ENCODE results near the gene FBXL17.

Gene FBXL17

GRCh38 chr5:108113950-108114349 is 267.9 kb downstream of the FBXL17 start:
- TF ChIP-seq ZFX (IDR thresholded peaks at IDR 0.05; ENCODE audit: borderline replicate concordance) = no peak
- TF ChIP-seq CTCF (IDR thresholded peaks at IDR 0.05) = no peak
- H3K27ac ChIP-seq = no peak overlapping the region

GRCh38 chr5:108111736-108112135 is 270.2 kb downstream of the FBXL17 start:
- no peak overlapping the region for H3K27ac ChIP-seq

GRCh38 chr5:108109059-108109458 is 272.8 kb downstream of the FBXL17 start:
- TF ChIP-seq CTCF (IDR thresholded peaks at IDR 0.05) = no peak
- TF ChIP-seq ZFX (IDR thresholded peaks at IDR 0.05; ENCODE audit: borderline replicate concordance) = no peak
- H3K27ac ChIP-seq = no peak overlapping the region

More at GRCh38 chr5:108111736-108112135, 270.2 kb downstream of the FBXL17 start:
- TF ChIP-seq ZFX (IDR thresholded peaks at IDR 0.05; ENCODE audit: borderline replicate concordance) = no peak
- no peak for TF ChIP-seq CTCF (IDR thresholded peaks at IDR 0.05)

GRCh38 chr5:108104448-108104847 is 277.4 kb downstream of the FBXL17 start:
- TF ChIP-seq CTCF (IDR thresholded peaks at IDR 0.05) = no peak
- TF ChIP-seq ZFX (IDR thresholded peaks at IDR 0.05; ENCODE audit: borderline replicate concordance) = no peak
- H3K27ac ChIP-seq = no peak overlapping the region

GRCh38 chr5:108102463-108102862 is 279.4 kb downstream of the FBXL17 start:
- TF ChIP-seq CTCF (IDR thresholded peaks at IDR 0.05) = no peak
- TF ChIP-seq ZFX (IDR thresholded peaks at IDR 0.05; ENCODE audit: borderline replicate concordance) = no peak
- H3K27ac ChIP-seq = no peak overlapping the region

- TF ChIP-seq ZFX (IDR thresholded peaks at IDR 0.05; ENCODE audit: borderline replicate concordance) = no peak
- TF ChIP-seq CTCF (IDR thresholded peaks at IDR 0.05) = no peak
- no peak overlapping the region for H3K27ac ChIP-seq
Measured at GRCh38 chr5:108101821-108102220, 280.1 kb downstream of the FBXL17 start.

- TF ChIP-seq CTCF (IDR thresholded peaks at IDR 0.05) (no peak), ZFX (IDR thresholded peaks at IDR 0.05; ENCODE audit: borderline replicate concordance) (no peak)
- no peak overlapping the region for H3K27ac ChIP-seq
Measured at GRCh38 chr5:108101130-108101529, 280.8 kb downstream of the FBXL17 start.

All from 22Rv1 (cell line).